GM18907 (cell line): ENCODE results near the gene NUP133.
"Not testable (repeated sequence)": the region's sequence is repeated elsewhere in the genome, so short reads cannot be mapped to it uniquely, and the experiment has no call there.

Experiments used
- ATAC-seq: cut with Tn5 transposase; IDR thresholded peaks from one replicate; pipeline ENCODE4 v1.9.1; 2021; ENCODE audit warnings: mild to moderate bottlenecking, moderate library complexity; ENCODE audit not compliant: unreplicated experiment

The NUP133 gene

DNA sequence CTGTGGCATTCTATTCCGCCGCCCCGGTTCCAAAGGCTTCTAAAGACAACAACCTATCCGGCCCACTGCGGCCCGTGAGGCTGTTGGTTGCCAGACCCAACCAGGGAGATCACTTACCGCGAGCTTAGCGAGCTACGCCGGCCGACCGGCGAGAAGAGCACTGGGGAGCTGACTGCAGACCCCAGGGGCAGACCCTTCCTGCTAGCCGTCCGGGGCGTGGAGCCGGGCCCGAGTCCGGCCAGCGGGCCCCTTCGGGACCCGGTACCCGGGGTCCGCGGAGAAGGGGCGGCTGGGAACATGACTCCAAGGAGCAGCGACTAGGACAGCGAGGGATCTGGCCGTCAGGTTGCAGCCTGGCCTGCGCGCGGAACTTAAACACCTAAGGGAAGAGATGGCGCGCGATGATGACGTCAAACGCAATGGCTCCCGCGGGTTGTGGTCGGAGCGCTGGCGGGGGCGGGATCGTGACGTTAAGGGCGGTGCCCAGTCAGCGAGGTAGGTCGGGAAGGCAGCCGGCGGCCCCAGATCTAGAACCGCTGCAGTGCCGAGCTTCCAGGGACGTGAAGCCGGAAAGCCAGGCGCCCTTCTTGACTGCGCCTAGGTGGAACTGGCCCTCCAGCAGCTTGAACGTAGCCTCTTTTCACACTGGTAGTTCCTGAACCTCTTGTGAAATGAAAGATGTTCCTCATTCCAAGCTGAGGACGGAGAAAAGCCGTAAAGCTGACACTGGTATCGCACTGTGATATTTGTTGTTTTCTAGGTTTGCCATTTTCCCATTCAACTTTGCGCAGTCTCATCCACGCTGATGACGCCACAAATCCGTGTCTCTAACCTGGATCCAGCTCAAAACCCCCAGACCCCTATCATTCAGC is at the start of gene NUP133:
Gene NUP133 (minus strand): TSS at position 391 of the 872 bp plus-strand sequence. CDS start 92 bp downstream, at position 299.
- peak; percentile 93 for ATAC-seq

DNA sequence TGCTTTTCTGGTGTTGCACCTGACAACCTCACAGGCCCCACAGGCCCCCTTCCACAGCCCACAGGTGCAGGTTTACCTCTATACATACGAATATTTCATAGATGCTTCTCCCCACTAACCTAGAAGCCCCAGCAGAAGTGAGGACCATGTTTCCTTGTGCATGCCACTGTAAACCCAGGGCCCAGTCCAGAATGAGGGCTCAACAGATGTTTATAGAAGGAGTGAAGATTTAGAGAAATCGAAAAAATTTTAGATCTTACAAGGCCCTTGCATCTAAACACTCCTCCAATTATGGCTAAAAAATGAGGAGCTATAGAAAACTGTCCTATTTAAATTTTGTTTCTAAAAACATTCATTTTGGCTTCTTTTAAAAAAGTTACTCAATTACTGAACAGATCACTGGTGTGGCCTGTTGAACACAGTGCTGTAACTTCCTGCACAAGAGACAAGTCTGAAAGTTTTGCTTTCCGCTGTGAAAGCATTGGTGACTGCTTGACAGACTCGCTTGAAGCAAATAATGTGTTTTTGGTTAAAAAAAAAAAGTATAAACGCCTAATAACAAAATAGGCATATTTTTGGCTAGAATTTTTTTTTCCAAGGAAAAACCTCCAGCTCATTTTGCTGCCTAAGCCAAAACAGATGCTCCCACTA is 49.2 kb upstream of the NUP133 start:
- ATAC-seq = peak; percentile 24

DNA sequence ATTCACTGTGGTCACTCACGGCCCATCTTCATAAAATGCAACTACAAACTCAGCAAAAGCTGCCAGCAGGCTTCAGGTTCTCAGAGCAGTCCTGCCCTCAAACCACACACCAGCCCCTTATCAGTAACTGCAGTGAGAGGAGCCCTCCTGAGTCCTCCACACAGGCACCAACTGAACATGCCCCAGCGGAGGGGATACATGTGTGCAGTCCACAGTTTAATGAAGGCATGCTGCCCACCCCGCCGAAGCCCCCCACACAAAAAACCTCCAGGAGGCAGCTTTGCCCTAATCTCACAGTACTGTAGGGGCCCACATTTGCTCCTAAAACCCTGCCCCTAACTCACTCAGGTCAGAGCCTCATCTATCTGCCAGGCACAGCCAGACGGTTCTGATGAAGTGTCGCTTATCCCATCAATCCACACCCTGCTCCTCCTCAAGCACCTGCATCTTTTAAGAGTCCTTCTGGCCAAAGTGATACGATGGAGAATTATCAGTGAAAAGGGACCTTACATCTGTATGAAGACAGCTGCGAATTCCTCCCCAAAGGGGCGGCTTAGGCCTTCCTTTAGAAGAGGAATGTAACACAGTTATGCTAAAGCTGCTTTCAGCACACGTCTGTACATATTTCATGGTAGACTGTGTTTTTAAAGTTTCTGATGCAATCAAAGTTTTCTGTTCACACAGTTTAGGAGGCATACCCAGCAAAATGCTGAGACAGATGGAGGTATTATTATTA is 46.9 kb upstream of the NUP133 start:
- ATAC-seq = no peak

DNA sequence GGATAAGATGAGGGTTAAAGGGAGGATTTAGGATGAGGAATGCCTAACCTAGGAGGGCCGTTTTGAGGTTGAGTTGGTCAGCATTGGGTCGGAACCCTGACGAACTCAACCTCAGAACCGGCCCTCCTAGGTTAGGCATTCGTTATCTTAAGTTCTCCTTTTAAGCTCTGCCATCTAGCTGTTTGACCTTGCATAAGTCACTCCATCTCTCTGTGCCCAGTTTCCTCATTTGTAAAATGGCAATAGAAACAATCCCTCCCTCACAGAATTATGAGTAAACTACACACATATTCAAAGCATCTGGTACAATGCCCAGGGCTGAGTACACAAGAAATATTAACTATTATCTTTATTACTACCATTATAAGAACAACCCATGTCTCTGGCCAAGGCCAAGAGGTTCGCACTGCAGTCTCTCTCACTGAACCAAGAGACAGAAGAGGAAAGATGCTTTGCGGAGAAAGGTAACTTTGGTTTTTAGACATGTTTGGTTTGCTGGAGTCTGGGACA is 45.5 kb upstream of the NUP133 start:
- no peak for ATAC-seq

DNA sequence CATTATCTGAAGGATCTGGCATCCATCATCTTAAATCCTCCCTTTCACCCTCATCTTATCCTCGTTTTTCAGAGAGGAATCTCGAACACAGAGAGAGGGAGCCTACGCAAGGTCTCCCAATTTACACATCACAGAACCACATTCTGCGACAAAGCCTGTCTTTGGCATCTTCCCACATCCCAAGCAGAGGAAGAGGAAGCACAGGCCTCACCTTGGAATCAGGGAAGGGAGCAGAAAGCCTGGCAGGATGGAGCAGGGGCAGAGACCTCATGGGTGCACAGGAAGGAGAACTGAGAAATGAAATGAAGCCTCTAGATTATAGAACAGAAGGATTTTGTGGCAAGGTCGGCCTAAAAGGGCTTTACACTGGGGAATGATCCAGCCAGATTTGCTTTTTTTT is 44.6 kb upstream of the NUP133 start:
- ATAC-seq = no peak

DNA sequence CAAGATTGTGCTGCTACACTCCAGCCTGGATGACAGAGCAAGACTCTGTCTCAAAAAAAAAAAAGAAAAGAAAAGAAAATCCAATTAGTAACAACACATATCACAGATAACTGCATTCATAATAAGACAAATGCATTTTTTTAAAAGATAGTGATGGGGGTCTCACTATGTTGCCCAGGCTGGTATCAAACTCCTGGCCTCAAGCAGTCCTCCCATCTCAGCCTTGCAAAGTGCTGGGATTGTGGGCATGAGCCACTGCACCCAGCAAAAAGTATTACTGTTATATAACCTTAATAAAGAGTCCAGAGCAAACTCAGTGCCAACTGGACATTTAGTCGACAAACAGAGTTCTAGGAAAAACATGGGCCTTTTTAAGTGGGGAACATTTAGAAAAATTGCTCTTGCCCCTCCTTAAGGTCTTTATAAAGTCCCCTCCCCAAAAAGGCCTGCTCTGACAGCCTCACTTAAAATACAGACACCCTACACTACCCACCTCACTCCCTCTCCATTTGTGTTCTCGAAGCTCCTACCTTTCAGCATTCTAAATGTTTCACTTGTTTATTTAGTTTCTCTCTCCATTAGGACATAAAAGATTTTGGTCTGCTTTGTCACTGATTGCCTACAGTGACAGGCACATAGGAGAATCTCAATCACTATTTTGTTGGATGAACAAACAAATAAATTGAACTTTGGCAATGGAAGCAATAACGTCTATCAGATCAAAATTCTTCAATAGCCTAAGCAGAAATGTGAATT is 42.8 kb upstream of the NUP133 start:
- ATAC-seq = no peak

DNA sequence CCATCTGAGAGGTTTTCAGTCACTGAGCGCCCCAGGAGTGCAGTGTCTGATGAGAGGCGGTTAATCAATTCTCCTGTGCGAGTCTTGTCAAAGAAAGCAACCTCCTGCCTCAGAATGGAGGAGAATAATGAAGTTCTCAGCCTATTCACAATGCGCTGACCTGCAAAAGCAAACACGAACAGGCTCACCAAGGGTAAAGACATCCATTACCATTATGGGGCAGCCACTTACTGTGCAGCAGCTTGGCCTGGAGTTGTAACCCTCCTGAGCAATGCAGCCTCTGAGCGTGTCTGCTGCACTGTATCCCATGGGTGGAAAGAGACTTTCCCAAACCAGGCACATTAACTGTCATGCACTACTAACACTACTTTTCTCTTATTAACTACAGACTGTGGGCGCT is 39.4 kb upstream of the NUP133 start:
- ATAC-seq = no peak

DNA sequence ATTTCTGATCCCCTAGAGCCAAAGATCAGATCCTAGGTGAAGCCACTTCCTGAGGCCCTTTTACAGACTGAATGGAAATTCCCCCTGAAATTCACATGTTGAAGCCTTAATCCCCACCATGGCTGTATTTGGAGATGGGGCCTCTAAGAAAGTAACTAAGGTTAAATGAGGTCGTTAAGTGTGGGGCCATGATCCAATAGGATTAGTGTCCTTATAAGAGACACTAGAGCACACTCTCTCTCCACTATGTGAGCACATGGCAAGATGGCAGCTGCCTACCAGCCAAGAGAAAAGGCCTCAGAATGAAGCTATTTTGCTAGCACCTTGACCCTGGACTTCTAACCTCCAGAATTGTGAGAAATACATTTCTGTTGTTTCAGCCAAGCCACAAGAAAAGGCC is 36.4 kb upstream of the NUP133 start:
- ATAC-seq = no peak

DNA sequence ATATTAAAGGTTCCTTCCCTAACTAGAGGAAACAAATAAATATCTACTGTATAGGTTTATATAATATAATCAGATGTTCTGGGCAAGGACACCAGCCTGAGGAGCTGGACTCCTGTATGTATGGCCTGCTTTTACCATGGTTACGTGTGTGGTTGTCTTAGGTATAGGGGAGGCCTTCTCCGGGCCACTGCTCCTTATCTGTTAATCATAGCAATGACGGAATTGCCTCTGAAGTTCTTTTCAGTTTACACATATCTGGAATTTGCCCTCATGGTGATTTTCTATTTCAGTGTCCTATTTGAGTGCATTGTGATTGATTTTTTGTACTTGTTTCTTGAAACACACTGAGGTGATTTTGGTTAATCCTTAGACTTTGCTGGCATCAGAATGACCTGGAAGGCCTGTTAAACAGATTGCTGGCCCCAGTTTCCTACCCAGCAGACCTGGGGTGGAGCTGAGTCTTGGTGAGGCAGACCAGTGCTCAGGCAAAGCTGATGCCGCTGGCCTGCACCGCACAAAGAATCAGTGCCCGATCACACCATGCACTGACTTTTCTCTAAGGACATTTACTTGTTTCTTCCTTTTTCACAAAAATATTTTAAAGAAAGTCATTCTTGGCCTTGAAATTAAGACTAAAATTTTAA is 31.8 kb upstream of the NUP133 start:
- ATAC-seq = no peak

DNA sequence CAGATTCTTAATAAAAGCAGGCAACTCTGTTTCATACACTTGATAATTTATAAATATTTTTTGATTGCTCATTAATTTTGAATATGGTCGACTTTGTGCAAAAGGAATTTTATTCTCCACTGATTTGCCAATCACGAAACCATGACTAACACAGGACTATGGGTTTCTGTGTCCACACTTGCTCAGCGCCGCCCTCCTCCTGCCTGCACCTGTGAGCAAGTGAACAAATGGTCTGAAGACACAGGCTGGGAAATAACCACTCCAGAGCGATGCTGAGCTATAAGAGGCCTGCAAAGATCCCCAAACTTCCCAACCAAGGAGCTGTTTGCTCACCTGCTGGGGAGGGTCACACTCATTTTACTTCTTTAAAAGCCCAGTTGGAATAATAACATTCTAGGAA is 30.8 kb upstream of the NUP133 start:
- no peak for ATAC-seq

DNA sequence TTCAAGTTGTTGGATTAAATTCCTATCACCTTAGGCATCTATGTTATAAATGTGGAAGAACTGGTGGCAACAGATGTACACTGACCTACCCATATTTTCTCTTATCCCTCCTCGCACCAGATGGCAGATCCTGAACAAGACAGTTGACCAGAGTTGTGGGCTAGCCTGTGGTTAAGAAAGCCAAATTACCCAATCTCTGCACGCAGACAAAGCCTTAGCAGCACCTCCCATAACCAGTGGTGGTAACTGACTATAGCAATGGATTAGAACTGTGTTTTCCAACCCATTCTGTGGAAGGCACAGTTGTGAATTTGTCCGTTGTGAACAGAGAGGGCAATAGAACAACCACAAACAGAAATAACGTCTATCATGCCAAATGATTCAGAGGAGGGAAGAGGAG is 29.8 kb upstream of the NUP133 start:
- no peak for ATAC-seq

DNA sequence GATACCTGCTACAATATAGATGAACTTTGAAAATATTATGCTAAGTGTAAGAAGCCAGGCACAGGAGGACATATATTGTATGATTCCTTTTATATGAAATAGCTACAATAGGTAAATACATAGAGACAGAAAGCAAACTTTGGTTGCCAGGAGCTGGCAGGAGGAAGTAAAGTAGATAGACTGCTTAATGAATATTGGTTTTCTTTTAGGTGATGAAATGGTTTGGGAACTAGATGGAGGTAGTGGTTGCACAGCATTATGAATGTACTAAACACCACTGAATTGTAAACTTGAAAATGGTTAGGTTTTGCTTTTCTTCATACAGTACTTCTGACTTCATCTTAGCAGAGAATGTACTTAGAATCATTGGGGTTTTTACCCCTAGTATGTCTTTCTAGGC is 28.8 kb upstream of the NUP133 start:
- ATAC-seq = no peak

DNA sequence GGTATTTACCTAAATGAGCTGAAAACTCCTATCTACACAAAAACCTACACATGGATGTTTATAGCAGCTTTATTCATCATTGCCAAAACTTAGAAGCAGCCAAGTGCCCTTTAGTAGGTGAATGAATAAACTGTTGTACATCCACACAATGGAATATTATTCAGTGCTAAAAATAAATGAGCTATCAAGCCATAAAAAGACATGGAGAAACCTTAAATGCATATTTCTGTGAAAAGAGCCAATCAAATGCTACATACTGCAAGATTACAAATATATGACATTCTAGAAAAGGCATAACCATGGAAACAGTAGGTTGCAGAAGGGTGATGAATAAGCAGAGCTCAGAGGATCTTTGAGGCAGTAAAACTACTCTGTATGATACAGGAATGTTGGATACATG is 27.1 kb upstream of the NUP133 start:
- no peak for ATAC-seq

DNA sequence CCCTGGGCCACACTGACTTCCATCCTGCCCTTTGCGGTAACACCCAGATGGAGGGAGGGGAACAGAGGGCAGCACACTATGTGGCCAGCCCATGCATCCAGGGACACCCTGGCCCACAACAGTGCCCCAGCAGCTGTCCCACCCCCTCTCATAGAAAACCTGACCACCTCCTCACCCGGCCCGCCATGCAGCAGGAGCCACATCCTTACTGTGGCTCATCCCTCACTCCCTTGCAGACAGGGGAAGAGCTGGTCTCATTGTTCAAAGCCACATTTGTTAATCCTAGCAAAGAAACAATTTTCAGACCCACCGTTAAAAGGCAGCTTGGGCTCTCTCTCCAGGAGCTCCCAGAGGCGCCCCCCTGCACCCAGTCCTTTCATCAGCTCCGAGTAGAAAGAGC is 23.2 kb upstream of the NUP133 start:
- ATAC-seq = no peak

DNA sequence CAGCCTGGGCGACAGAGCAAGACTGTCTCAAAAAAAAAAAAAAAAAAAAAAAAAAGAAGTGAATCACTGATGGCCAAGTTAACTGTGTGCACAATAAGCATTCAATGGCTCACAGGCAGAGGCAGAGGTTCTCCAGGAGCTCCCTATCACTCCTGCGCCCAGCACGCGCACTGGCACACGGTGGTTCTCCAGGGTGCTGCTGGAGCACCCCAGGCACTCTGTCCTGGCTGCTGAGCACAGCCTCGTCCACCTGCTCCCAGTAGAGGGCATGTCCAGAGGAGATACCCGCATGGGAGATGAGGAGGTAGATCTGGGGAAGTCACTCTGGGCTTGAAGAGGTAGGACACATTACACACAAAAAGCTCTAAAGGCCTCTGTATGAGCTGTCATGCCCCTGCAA is 21.5 kb upstream of the NUP133 start:
- ATAC-seq = no peak

DNA sequence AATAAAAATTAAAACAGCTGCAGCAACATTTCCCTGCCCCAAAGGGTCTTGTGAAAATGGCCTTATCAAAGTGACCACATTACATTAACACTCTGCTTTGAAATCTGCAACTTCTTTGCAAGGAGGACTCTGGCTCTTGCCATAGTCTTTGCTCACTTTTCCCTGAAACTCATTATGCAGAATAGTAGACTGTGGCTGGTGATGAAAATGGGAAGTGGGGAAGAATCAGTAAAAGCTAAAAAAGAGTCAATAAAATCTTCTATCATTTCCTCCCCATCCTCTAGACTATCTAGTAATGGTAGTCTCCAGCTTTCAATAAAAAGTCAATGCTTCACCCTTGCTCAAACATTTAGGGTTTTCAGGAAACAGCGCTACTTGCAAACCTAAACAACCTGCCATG is 18.6 kb upstream of the NUP133 start:
- ATAC-seq = no peak

DNA sequence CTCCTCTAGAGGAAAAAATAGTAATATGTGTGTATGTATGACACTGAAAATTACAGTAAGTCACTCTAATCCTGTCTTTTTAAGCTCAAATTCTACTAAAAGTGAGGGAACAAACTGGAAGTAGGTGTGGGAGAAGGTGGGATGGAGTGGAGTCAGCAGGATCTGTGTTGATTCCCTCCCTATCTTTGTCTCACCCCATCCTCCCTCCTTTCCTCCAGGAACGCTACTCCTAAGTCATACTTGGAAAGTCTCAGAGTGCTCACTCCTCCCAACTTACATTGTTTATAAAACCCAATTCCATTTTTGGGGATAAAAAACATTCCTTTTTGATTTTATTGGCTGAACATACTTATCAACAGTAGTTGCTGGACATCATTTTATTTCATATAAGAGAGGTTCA is 14.9 kb upstream of the NUP133 start:
- no peak for ATAC-seq

DNA sequence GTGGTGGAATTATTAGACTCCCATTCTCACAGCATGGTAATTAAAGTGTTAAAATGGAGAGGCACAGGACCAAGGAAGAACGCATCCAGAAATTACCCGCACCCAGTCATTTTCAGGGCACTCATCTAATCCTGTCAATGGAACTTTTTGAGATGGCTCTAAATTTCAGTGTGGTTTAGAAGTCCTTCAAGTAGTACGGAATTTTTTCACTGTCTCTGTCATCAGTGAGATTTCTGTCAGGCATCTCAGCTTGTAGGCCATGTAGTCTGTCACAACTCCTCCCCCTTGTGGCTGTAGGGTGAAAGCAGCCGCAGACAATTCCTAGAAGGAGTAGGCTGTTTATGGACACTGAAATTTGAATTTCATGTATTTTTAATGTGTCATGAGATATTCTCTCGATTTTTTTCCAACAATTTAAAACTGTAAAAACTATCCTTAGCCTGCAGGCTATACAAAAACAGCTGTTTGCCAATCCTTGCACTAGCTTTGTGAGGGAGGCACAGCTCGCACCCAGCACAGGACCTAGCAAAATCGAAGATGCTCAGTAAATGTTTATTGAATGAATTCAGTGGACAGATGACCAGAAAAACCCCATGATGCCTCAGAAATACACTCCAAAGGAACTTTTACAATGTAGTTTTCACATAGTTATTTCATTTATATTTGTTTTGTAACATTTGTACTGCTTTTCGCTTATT is 6.6 kb upstream of the NUP133 start:
- ATAC-seq = peak; percentile 77

DNA sequence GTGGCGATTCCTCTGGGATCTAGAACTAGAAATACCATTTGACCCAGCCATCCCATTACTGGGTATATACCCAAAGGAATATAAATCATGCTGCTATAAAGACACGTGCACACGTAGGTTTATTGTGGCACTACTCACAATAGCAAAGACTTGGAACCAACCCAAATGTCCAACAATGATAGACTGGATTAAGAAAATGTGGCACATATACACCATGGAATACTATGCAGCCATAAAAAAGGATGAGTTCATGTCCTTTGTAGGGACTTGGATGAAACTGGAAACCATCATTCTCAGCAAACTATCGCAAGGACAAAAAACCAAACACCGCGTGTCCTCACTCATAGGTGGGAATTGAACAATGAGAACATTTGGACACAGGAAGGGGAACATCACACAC is 3.5 kb upstream of the NUP133 start:
- not testable (repeated sequence) for ATAC-seq

DNA sequence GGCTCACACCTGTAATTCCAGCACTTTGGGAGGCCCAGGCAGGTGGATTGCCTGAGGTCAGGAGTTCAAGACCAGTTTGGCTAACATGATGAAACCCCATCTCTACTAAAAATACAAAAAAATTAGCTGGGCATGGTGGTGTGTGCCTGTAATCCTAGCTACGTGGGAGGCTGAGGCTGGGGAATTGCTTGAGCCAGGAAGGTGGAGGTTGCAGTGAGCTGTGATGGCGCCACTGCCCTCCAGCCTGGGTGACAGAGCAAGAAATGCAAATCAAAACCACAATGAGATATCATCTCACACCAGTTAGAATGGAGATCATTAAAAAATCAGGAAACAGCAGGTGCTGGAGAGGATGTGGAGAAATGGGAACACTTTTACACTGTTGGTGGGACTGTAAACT is 3.1 kb upstream of the NUP133 start:
- ATAC-seq = not testable (repeated sequence)
